Measurements from ENCODE around the gene KLK2. TPM values are rescaled to one million over a fixed set of nuclear protein-coding genes. Genes with fewer than 3 reads are reported as not detected.

The KLK2 gene
- total RNA-seq, 1 donor from 2014 or later: not detected

GRCh38 chr19:50870417-50871089 lies 2.7 kb upstream of the KLK2 start:
- Mint-ChIP-seq H3K36me3 (ENCODE audit: low read depth, unreplicated experiment) (peaks cover 5% of the 10 kb centered on the region), H3K27me3 (ENCODE audit: unreplicated experiment) (peaks cover 1% of the 10 kb centered on the region), H3K4me3 (ENCODE audit: unreplicated experiment) (no peak overlapping the region), H3K9me3 (ENCODE audit: unreplicated experiment) (peaks cover 9% of the 10 kb centered on the region), H3K4me1 (ENCODE audit: unreplicated experiment) (no peaks in the 10 kb centered on the region), H3K27ac (ENCODE audit: unreplicated experiment) (no peak overlapping the region)
- no peak for DNase-seq (ENCODE audit: low spot score)
- no peak for TF ChIP-seq CTCF (IDR thresholded peaks at IDR 0.05; ENCODE audit: unreplicated experiment)

- Mint-ChIP-seq H3K4me1 (ENCODE audit: unreplicated experiment) (no peaks in the 10 kb centered on the region), H3K4me3 (ENCODE audit: unreplicated experiment) (no peak overlapping the region), H3K9me3 (ENCODE audit: unreplicated experiment) (peaks cover under 1% of the 10 kb centered on the region), H3K27ac (ENCODE audit: unreplicated experiment) (no peak overlapping the region), H3K36me3 (ENCODE audit: low read depth, unreplicated experiment) (peaks cover 5% of the 10 kb centered on the region), H3K27me3 (ENCODE audit: unreplicated experiment) (peaks cover 1% of the 10 kb centered on the region)
- DNase-seq (ENCODE audit: low spot score): no peak
- no peak for TF ChIP-seq CTCF (IDR thresholded peaks at IDR 0.05; ENCODE audit: unreplicated experiment)
Measured at GRCh38 chr19:50874211-50874610, 972 bp downstream of the KLK2 start.

GRCh38 chr19:50875795-50876422 lies 2.7 kb downstream of the KLK2 start:
- H3K27me3 Mint-ChIP-seq (ENCODE audit: unreplicated experiment): peaks cover 5% of the 10 kb centered on the region
- H3K9me3 Mint-ChIP-seq (ENCODE audit: unreplicated experiment): no peaks in the 10 kb centered on the region
- no peak for DNase-seq (ENCODE audit: low spot score)
- no peaks in the 10 kb centered on the region for H3K4me1 Mint-ChIP-seq (ENCODE audit: unreplicated experiment)
- no peak overlapping the region for H3K27ac Mint-ChIP-seq (ENCODE audit: unreplicated experiment)
- H3K36me3 Mint-ChIP-seq (ENCODE audit: low read depth, unreplicated experiment): peaks cover 5% of the 10 kb centered on the region
- no peak for TF ChIP-seq CTCF (IDR thresholded peaks at IDR 0.05; ENCODE audit: unreplicated experiment)
- H3K4me3 Mint-ChIP-seq (ENCODE audit: unreplicated experiment): no peak overlapping the region

GRCh38 chr19:50876456-50876855 lies 3.2 kb downstream of the KLK2 start:
- peaks cover 5% of the 10 kb centered on the region for H3K36me3 Mint-ChIP-seq (ENCODE audit: low read depth, unreplicated experiment)
- H3K9me3 Mint-ChIP-seq (ENCODE audit: unreplicated experiment): no peaks in the 10 kb centered on the region

More at GRCh38 chr19:50876456-50876855, 3.2 kb downstream of the KLK2 start:
- H3K27me3 Mint-ChIP-seq (ENCODE audit: unreplicated experiment): peaks cover 5% of the 10 kb centered on the region
- no peak overlapping the region for H3K27ac Mint-ChIP-seq (ENCODE audit: unreplicated experiment)
- no peak for DNase-seq (ENCODE audit: low spot score)
- no peak for TF ChIP-seq CTCF (IDR thresholded peaks at IDR 0.05; ENCODE audit: unreplicated experiment)
- H3K4me1 Mint-ChIP-seq (ENCODE audit: unreplicated experiment): no peaks in the 10 kb centered on the region
- H3K4me3 Mint-ChIP-seq (ENCODE audit: unreplicated experiment): no peak overlapping the region

All from endothelial cell (in vitro differentiated cells).